ENCODE data around the gene MCM5.
"Not testable (repeated sequence)": the region's sequence is repeated elsewhere in the genome, so short reads cannot be mapped to it uniquely, and the experiment has no call there.

Gene MCM5

GRCh38 chr22:35454416-35455054 lies 54.6 kb downstream of the MCM5 start:
- FAIRE-seq, result no peak

DNA sequence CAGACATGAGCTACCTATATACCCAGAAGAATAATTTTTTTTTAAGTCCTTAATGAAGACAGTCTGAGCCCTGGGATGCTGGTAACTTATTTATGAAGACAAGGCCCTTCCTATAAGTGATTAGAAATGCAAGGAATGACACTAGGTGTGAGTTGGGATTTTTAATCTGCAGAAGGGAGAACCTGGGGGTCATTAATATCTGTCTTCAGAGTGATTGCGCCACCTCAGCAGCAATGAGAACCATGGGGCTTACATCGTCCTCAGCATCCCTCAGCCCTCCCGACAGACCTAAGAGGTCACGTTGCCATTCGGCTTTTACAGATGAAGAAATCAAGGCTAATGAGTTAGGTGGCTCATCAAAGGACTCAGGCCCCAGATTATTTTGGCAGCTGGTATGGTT lies 55.6 kb downstream of the MCM5 start:
- no peak for FAIRE-seq

GRCh38 chr22:35456757-35457156 lies 56.8 kb downstream of the MCM5 start:
- no peak for FAIRE-seq

DNA sequence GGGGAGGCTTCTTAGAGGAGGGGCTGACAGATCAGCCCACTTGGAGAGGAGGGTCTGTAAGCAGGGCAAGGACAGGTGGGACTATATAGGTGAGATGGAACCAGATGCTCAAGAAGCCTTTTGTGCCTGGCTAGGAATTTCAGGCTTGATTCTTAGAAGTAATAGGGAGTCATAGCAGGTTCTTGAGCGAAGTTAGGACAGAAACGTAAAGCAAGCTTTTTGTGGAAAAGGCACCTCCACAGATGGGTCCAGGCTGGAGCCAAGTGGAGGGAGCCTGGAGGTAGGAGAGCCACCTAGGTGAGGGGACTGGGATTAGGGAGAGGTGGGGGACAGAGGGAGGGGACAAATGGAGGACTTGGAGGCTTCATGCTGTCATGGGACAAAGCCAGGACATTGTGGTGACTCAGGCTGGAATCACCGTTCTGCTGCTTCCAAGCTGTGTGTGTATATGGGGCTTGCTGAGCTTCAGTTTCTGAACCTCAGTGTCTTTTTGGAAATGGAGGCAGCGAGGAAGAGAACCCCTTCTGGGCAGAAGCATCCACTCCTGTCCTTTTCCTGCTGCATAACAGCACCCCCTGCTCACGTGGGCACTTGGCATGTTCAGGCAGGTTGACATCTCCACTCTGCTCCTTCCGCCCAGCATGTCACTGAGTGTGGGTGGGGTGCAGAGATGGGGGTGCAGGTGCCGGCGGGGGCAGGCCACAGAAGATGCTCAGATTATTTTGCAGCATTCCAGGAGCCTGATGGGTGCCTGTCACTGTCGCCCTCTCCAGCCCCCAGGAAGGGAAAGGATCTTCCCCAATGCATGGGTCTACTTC lies 58.0 kb downstream of the MCM5 start:
- FAIRE-seq, result no peak

DNA sequence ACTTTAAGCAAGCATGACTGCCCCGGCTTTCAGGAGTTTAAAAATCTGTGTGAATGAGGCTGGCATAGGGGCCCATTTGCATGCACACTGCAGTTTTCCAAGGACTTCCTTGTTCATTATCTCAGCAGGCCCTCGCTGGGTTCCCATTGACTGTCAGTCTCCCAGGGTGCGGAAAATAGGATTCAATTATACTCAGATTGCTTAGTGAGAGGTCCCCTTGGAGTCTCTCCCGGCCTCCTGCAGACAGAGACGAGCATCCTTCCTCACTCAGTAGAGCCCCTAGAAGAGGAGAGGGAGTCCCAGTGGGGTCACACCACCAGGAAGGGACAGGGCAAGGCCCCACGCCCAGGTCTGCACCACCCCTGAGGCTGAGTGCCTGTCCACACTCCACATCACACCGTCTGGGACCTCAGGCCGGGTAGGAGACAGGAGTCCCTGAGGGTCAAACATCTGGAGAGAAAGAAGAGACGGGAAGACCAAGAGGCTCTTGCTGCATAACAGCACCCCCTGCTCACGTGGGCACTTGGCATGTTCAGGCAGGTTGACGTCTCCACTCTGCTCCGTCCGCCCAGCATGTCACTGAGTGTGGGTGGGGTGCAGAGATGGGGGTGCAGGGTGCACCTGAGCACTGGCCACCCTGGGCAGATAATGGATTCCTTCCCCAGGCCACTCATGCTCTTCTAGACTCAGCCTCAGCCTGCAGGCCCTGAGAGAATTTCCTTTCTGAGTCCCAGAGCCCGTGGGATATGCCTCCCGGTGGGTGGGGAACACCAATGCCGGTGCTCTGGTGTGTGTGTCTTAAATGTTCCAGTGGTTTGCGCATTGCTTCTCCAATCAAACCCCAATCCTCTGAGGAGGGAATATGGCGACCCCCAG lies 58.8 kb downstream of the MCM5 start:
- no peak for FAIRE-seq

DNA sequence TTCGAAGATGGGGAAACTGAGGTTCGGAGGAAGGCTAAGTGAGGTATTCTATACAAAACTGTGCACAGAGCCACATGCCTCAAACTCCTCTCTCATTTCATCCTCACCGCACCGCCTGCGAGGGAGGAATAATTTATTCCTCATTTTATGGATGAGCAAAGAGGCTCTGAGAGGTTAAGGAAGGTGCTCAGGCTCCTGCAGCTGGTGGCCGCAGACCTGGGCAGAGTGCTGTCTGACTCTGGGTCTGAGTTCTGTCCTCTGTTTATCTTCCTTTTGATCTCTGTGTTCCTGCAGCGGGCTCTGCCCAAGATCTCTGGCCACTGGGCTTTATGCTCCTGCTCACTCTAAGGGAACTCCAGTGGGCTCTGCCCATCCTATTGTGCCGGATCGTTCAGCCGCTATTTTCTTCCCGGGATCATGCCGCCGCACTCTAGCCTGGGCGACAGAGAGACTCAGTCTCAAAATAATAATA lies 59.5 kb downstream of the MCM5 start:
- FAIRE-seq, result no peak

GRCh38 chr22:35459976-35460375 lies 60.0 kb downstream of the MCM5 start:
- not testable (repeated sequence) for FAIRE-seq

- no peak for FAIRE-seq
Measured at GRCh38 chr22:35460688-35461087, 60.7 kb downstream of the MCM5 start.

DNA sequence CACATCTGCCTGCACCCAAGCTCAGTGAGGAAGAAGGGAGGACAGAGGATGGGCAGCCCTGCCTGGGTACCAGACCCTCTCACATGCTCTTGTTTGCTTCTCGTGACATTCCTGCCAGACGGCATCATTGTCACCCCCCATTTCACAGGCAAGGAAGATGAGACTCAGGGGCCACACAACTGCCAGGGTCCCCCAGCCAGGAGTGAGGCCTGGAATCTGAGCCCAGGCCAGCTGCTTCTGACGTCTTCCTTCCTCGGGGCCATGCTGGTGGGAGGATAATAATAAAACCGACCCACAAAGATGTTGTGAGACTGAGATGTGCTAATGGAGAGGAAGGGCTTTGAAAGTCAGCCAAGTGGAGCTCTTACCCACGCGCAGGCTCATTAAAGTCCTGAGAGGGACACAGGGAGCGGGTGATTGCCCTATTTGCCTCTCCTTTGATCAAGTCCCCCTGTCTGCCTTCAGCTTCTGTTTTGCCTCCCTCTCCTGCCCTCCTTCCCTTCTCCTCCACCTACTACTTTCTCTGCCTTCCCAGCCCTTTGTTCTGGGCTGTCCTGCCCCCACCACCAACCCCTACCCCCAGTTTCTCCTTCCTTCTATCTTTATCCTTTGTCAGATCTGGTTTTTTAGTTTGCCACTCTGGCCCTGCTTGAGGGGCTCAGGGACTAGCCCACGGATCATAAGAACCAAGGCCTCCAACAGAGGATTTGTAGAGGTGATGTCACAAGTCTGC lies 62.7 kb downstream of the MCM5 start:
- no peak for FAIRE-seq

GRCh38 chr22:35463231-35463933 lies 63.4 kb downstream of the MCM5 start:
- no peak for FAIRE-seq

DNA sequence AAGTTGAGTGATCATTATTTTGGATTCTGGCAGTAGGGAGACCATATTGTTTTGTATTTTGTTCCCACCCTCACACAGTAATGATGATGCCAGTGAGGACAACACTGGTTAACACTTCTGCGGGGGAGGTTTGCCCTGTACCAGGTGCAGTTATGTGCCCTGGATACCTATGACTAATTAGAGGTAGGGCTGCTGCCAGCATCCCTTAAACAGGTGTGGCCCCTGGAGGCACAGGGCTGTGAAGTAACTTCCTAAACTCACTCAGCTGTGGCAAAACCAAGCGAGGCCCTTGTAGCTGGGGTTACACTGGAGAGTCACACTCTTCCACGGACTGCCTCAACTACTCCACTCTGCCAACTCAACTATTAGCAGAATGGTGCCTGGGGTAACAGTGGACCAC lies 64.5 kb downstream of the MCM5 start:
- FAIRE-seq, result no peak

GRCh38 chr22:35465109-35465701 lies 65.3 kb downstream of the MCM5 start:
- no peak for FAIRE-seq

- FAIRE-seq, result no peak
Measured at GRCh38 chr22:35467681-35468434, 67.9 kb downstream of the MCM5 start.

DNA sequence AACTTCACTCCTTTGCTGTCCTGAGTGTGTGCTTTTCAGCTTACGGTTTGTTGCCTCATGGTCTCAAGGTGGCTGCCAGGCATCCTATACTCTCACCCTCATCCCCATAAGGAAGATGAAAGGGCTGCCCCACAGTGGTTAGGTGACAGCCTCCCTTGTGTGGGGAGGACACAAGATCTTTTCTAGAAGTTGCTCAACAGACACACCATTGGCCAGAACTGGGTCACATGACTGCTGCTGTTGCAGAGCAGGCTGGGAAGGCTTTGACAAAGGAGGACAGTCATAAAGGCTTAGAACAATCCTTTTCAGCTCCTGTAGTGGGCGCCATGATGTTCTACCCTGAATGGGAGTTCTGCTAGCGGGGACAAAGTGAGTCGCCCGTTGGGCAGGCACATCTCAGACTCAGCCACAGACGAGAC lies 71.0 kb downstream of the MCM5 start:
- no peak for FAIRE-seq

DNA sequence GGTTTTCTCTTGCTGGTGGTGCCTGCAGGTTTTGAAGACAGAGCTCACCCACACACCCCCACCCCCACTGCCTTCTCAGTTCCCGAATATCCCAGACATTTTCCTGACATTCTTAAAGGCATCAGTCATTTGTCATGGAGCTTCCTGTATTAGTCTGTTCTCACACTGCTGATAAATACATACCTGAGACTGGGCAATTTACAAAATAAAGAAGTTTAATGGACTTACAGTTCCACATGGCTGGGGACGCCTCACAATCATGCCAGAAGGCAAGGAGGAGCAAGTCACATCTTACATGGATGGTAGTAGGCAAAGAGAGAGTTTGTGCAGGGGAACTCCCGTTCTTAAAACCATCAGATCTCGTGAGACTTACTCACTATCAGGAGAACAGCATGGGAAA lies 71.6 kb downstream of the MCM5 start:
- not testable (repeated sequence) for FAIRE-seq

- no peak for FAIRE-seq
Measured at GRCh38 chr22:35472488-35472887, 72.5 kb downstream of the MCM5 start.

GRCh38 chr22:35473971-35474370 lies 74.0 kb downstream of the MCM5 start:
- FAIRE-seq, result no peak
